SK-N-SH treated with all-trans-retinoic acid at 6 μM for 48 hours (cell line): ENCODE measurements around the gene NRN1L.

Source experiments
- BACH2 ChIP-seq: fragments of 250-450 bp; sonication (Bioruptor Pico); IDR thresholded peaks from 2 replicates; pipeline ENCODE4 v1.9.0; 2021; ENCODE audit warnings: mild to moderate bottlenecking, borderline replicate concordance
- OSR1 ChIP-seq: fragments of 250-450 bp; sonication (Bioruptor Pico); IDR thresholded peaks from 2 replicates; pipeline ENCODE4 v1.8.0; 2022; ENCODE audit warnings: moderate library complexity, mild to moderate bottlenecking, inconsistent platforms
- SNAI2 ChIP-seq: fragments of 250-450 bp; sonication (Bioruptor Pico); IDR thresholded peaks from 2 replicates; pipeline ENCODE4 v1.5.0; 2020; ENCODE audit warnings: mild to moderate bottlenecking, moderate library complexity
- ZFP3 ChIP-seq: fragments of 250-450 bp; sonication (Bioruptor Pico); IDR thresholded peaks from 2 replicates; pipeline ENCODE4 v1.5.0; 2020; ENCODE audit warnings: mild to moderate bottlenecking, moderate library complexity

GRCh38 chr16:67924140-67924906 is 39.6 kb downstream of the NRN1L start:
- TF ChIP-seq ZFP3 (no peak), SNAI2 (no peak), OSR1 (CRISPR knock-in tag) (no peak), BACH2 (no peak)
